ENCODE results near the gene OR52W1. TPM values are rescaled to one million over a fixed set of nuclear protein-coding genes. Genes with fewer than 3 reads are reported as not detected.

The OR52W1 gene
- polyA plus RNA-seq, 1 donor, result not detected

Other genes with a start within 250 kb of the OR52W1 start
- not detected for gene OR56A5, start 230.7 kb upstream of the OR52W1 start, polyA plus RNA-seq (ENCODE audit: insufficient read length)
- not detected for gene OR52L1, start 212.2 kb upstream of the OR52W1 start, polyA plus RNA-seq (ENCODE audit: insufficient read length)
- not detected for gene OR56A4, start 192.3 kb upstream of the OR52W1 start, polyA plus RNA-seq (ENCODE audit: insufficient read length)
- not detected for gene OR56A1, start 168.5 kb upstream of the OR52W1 start, polyA plus RNA-seq (ENCODE audit: insufficient read length)
- not detected for gene OR56B4, start 91.5 kb upstream of the OR52W1 start, polyA plus RNA-seq (ENCODE audit: insufficient read length)
- not detected for gene OR52B2, start 28.9 kb upstream of the OR52W1 start, polyA plus RNA-seq (ENCODE audit: insufficient read length)
- 0.24 TPM for gene C11orf42, start 6.3 kb downstream of the OR52W1 start, polyA plus RNA-seq (ENCODE audit: insufficient read length)
- gene FHIP1B, start 35.4 kb downstream of the OR52W1 start, polyA plus RNA-seq (ENCODE audit: insufficient read length), result 24.1 TPM
- gene CNGA4, start 39.9 kb downstream of the OR52W1 start, polyA plus RNA-seq (ENCODE audit: insufficient read length), result 0.15 TPM
- gene CCKBR, start 60.6 kb downstream of the OR52W1 start, polyA plus RNA-seq (ENCODE audit: insufficient read length), result not detected
- gene CAVIN3, start 121.3 kb downstream of the OR52W1 start, polyA plus RNA-seq (ENCODE audit: insufficient read length), result 32.5 TPM
- 22.4 TPM for gene SMPD1, start 191.2 kb downstream of the OR52W1 start, polyA plus RNA-seq (ENCODE audit: insufficient read length)
- 29.1 TPM for gene APBB1, start 219.9 kb downstream of the OR52W1 start, polyA plus RNA-seq (ENCODE audit: insufficient read length)
- 2.5 TPM for gene HPX, start 241.8 kb downstream of the OR52W1 start, polyA plus RNA-seq (ENCODE audit: insufficient read length)

All from forelimb muscle (tissue), 1 donor.